GM18868 (cell line): ENCODE data around the gene GPR107.

Source experiments
- ATAC-seq: cut with Tn5 transposase; IDR thresholded peaks from one replicate; pipeline ENCODE4 v1.9.1; 2021; ENCODE audit warnings: mild to moderate bottlenecking, moderate library complexity; ENCODE audit not compliant: unreplicated experiment

Gene GPR107

GRCh38 chr9:130107234-130107861 lies 53.6 kb downstream of the GPR107 start:
- ATAC-seq: no peak

- no peak for ATAC-seq
Observed at GRCh38 chr9:130107955-130108354, 54.2 kb downstream of the GPR107 start.

DNA sequence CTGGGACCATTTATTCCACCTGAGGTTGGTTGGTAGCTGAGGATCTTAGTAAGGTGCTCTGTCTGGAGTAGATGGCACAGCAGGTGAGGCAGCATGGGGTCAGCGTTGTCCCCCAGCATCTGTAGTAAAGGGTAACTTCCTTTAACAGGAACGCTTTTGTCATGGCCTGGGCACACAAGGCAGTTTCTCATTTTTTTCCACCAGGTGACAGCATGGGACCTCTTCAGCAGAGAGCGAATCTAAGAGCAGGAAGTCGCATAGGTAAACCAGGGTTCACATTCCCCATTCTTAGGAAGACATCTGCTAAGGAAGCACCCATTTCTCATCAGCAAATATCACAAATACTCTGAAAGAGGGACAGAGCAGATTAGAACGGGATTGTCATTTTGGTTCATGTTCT lies 56.5 kb downstream of the GPR107 start:
- ATAC-seq: no peak

DNA sequence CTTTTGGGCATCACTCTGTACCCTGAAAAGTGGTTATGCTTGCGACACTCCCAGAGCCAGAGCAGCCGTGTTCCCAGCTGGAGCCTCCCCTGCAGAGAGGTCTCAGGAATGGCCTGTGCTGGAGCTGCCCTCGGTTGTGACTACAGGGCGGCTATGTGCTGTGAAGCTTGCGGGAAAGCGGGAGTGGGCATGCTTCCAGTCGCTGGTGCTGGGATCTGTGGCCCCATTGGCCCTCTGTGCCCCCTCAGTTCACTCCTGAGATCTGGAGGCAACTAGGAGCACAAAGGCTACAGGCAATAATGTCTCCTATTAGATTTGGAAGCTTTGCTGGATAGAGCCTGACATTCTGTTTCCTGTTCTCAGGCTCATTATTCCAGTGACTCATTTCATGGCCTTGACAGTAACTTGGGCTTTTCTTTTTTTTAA lies 56.9 kb downstream of the GPR107 start:
- ATAC-seq: no peak

GRCh38 chr9:130111786-130112537 lies 58.3 kb downstream of the GPR107 start:
- ATAC-seq: no peak

GRCh38 chr9:130112538-130113151 lies 58.9 kb downstream of the GPR107 start:
- ATAC-seq: no peak

DNA sequence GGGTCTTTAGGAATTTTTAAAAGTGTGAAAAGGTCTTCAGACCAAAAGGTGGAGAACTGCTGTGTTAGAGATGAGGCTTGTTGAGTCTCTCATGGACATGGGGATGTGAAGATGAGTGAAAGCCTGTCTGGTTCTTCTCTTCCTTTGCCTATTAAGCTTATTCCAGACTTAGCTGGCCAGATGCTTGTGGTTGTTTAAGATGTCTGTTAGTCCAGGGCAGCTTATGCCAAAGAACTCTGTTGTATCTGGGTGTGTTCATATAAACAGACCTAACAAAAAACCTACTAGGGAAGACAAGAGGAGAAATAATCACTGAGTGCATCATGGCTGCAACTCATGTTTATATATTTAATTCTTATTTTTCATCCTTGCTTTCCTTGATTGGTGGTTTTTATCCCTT lies 61.0 kb downstream of the GPR107 start:
- ATAC-seq: no peak

- ATAC-seq: no peak
Observed at GRCh38 chr9:130116346-130116745, 62.6 kb downstream of the GPR107 start.

GRCh38 chr9:130117376-130117775 lies 63.7 kb downstream of the GPR107 start:
- ATAC-seq: no peak

DNA sequence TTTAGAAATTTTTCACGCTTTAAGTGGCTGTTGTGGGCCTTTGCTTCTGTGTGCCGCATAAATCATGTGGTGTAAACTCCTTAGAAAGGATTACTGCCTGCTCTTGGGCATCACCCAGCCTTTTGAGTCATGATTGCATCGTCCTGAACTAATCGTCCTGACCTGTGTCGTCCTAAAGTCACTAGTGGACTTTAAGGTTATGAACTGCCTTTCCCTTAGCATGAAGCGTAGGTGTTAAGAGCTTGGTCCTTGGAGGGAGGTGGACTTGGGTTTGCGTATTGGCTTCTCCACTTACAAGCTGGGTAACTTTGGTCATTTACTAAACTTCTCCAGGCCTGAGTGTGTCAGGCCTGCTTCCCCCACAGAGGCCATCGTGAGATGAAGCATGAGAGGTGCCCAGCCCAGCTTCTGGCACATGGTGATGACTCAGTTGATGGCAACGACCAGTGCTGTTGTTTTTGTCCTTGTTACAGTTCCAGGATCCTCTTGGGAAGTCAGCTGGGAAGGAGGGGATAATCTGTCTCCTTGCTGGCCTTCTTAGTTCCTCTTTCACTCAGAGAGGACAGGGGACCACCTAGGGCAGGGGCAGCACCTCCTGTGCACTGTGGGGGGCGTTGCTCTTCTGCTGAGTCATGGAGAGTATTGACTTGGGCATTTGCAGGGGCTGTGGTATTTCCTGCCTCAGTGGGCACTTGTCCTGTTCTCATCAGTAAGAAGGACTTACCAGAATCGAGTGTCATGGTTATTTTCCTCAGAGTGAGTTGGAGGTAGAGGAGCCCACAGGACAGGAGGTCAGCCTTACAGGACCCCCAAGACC lies 64.3 kb downstream of the GPR107 start:
- no peak for ATAC-seq

DNA sequence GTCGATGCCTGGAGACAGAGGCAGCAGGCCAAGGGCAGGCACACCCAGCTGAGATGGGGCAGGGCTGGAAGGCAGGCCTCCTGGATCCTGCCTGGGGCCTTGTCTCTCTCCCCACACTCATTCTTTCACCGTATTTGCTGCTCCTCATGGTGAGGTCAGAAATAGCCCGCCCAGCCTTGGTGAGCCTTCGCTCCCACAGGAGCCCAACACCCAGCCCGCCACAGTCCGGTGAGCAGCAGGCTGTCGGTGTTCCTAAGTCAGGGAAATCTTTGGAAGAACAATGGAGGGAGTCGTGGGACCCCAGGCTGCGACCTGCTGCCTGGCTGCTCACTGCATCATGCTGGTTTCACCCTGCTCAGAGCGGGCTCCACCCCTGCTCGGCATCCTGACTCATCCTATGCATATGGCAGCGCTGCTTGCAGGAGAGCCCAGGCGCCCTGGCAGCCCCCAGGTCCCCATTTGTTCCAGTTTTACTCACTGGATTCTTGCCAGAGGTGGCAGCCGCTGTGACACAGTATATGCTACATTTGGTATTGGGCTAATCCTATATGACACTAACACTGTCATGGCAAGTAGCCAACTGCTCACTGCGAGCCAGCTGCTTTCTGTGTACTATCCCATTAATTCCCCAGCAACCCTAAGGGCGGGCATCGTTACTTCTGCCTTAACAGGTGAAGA lies 65.3 kb downstream of the GPR107 start:
- ATAC-seq: no peak

- ATAC-seq: no peak
Observed at GRCh38 chr9:130119519-130120298, 66.0 kb downstream of the GPR107 start.

GRCh38 chr9:130120299-130120587 lies 66.5 kb downstream of the GPR107 start:
- ATAC-seq: no peak

GRCh38 chr9:130120832-130121231 lies 67.1 kb downstream of the GPR107 start:
- no peak for ATAC-seq

DNA sequence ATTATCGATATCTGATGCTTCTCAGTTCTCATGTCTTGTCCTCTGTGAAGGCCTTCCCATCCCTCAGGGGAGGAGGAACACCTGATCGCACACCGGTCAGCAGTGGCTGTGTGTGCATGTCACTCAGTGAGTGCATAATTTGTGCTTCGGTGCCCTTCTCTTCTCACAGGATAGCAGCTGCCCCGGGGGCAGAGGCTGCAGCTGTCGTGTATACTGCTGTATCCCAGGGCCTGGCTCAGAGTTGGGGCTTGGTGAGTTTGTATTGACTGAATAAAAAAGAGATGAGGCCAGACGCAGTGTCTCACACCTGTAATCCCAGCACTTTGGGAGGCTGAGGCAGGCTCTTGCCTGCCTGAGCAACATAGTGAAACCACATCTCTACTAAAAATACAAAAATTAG lies 68.8 kb downstream of the GPR107 start:
- ATAC-seq: no peak

DNA sequence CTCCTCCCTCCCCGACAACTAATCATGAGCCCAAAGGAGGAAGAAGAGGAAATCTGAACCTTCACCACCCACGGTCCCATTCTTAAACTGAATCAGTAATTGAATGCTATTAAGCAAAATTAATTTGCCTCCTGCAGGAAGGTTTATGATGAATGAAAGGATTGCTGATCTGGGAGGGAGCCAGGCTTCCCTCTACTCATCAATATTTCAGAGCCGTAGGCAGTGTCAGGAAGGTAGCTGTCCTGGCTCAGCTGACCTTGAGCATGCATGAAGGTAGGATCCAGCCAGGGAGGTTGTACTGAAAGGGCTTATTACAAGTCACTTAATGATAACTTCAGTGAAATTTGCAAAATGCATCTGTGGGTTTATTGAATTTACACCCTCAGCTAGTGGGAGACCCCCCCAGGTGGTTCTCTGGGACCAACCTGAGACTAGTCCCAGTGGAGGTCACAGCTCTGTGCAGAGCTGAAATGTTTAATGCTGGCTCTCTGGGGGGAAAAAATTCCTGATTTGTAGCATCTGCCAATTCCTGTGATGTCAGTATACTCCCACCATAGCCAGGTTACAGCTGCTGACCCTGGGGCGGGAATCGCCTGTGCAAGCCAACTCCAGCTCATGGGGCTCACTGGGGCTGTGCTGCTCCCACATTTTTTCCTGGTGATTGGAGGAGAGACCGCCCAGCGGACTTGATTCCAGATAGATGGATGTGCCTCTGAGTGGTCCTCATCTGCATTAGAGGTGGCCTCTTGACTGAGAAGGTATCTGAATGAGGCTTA lies 70.6 kb downstream of the GPR107 start:
- ATAC-seq: no peak

DNA sequence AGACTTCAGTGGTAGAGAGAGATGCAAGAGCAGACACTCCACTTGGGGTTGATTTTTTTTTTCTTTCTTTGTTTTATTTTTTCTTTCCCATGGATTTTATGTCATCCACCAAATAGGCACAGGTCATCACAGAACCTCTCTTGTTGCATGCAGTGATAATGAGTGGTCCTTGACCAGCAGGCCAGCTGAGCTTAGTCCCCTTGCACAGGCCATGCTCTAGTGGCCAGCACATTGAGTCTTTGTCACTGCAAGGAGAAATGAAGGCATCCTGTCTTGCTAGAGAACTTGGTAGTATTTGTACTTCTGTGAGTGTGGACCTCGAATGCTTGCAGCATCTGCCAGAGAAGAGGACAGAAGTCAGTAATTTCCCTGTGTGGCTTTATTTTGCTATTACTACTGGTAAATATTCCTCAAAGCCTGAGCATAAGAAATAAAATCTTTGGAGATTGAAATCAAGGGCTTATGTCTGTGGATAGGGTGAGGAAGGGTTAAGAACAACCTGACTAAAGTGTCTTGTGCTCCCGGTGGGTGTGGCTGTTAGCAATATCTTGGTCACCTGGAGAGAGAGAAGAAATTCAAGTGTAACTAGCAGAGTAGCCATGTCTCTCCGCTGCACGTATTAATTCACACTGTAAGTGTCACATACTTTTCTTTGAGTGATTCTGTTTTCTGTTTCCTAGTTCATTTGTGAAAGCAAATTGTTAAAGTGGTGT lies 73.2 kb downstream of the GPR107 start:
- ATAC-seq: no peak

DNA sequence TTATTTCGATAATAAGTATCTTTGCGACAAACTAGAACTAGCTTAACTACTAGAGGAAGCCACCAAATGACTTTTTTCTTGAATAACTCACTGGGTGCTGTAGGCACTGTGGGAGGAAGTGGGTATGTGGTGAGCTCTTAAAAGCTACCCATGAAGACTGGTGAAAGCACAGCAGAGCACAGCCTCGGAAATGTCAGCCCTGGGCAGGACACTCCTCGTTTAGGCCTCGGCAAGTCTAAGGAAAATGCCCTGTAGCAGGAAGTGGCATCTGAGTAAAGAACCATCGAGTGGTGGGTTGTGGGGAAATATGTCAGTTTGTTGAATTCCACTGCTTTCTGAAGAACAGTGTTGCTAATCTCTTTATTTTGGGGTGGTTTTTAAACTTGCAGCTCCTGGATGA lies 74.5 kb downstream of the GPR107 start:
- ATAC-seq: no peak
